ENCODE measurements around the gene KCNIP4. TPM values are rescaled to one million over a fixed set of nuclear protein-coding genes. Genes with fewer than 3 reads are reported as not detected.

KCNIP4 gene
- total RNA-seq, 1 donor from 2014 or later = 0.59 TPM

DNA sequence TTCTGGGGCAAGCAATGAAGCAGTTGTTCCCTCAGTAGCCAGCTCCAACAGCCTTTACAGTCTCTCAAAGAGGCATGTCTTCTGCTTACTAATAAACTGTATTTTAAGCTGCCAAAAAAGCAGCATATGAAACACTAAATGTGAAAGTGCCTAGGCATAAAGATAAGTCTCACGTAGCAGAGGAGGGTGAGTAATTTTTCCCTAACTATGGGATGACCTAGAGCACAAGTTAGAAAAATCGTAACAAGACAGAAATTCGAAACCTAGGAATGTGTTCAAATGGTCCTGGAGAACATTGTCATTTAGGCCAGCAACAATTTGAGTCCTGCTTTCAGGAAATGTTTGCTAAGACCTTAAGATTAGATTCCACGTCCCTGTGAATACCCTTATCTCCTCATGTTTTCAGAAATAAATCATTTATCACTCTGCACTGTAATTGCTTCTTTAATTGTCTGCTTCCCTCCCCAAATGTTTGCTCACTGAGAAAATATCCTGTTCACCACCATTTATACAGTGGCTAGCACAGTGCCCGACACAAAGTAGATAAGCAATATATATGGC lies 222.2 kb downstream of the KCNIP4 start:
- no peaks in the 10 kb centered on the region for H3K79me2 ChIP-seq (ENCODE audit: insufficient read depth, low read length)
- no peak overlapping the region for H3K27ac ChIP-seq (ENCODE audit: low read depth, low read length)
- no peak overlapping the region for H3K9ac ChIP-seq (ENCODE audit: low read length)
- H3K9me3 ChIP-seq (ENCODE audit: insufficient read depth, low read depth, low read length) = no peaks in the 10 kb centered on the region
- TF ChIP-seq, protein P1, sequence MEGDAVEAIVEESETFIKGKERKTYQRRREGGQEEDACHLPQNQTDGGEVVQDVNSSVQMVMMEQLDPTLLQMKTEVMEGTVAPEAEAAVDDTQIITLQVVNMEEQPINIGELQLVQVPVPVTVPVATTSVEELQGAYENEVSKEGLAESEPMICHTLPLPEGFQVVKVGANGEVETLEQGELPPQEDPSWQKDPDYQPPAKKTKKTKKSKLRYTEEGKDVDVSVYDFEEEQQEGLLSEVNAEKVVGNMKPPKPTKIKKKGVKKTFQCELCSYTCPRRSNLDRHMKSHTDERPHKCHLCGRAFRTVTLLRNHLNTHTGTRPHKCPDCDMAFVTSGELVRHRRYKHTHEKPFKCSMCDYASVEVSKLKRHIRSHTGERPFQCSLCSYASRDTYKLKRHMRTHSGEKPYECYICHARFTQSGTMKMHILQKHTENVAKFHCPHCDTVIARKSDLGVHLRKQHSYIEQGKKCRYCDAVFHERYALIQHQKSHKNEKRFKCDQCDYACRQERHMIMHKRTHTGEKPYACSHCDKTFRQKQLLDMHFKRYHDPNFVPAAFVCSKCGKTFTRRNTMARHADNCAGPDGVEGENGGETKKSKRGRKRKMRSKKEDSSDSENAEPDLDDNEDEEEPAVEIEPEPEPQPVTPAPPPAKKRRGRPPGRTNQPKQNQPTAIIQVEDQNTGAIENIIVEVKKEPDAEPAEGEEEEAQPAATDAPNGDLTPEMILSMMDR (IDR thresholded peaks at IDR 0.05; ENCODE audit: insufficient read depth, low read depth, low read length) = no peak
- no peak for TF ChIP-seq EZH2 (IDR thresholded peaks at IDR 0.05; ENCODE audit: insufficient read depth, low read length)
- H2AFZ ChIP-seq (ENCODE audit: low read depth, low read length) = no peak overlapping the region
- Mint-ChIP-seq H3K4me3 (ENCODE audit: unreplicated experiment) (no peak overlapping the region), H3K4me1 (ENCODE audit: low read depth, unreplicated experiment) (peaks cover 17% of the 10 kb centered on the region), H3K36me3 (ENCODE audit: low read depth, unreplicated experiment) (no peaks in the 10 kb centered on the region), H3K27ac (ENCODE audit: unreplicated experiment) (no peak overlapping the region), H3K27me3 (ENCODE audit: low read depth, unreplicated experiment) (no peaks in the 10 kb centered on the region), H3K9me3 (ENCODE audit: unreplicated experiment) (peaks cover 3% of the 10 kb centered on the region)
- no peak overlapping the region for H3K4me3 ChIP-seq (ENCODE audit: insufficient read depth, low read depth, low read length)
- H3K36me3 ChIP-seq (ENCODE audit: insufficient read depth, low read length) = no peaks in the 10 kb centered on the region
- FAIRE-seq (no peak), DNase-seq (ENCODE audit: low read depth) (peak; percentile 49)
- H3K4me1 ChIP-seq (ENCODE audit: insufficient read depth, low read length) = no peaks in the 10 kb centered on the region
- no peaks in the 10 kb centered on the region for H4K20me1 ChIP-seq (ENCODE audit: insufficient read depth, low read length)
- no peak overlapping the region for H3K4me2 ChIP-seq (ENCODE audit: low read length)
- no peaks in the 10 kb centered on the region for H3K27me3 ChIP-seq (ENCODE audit: insufficient read depth, low read length)

DNA sequence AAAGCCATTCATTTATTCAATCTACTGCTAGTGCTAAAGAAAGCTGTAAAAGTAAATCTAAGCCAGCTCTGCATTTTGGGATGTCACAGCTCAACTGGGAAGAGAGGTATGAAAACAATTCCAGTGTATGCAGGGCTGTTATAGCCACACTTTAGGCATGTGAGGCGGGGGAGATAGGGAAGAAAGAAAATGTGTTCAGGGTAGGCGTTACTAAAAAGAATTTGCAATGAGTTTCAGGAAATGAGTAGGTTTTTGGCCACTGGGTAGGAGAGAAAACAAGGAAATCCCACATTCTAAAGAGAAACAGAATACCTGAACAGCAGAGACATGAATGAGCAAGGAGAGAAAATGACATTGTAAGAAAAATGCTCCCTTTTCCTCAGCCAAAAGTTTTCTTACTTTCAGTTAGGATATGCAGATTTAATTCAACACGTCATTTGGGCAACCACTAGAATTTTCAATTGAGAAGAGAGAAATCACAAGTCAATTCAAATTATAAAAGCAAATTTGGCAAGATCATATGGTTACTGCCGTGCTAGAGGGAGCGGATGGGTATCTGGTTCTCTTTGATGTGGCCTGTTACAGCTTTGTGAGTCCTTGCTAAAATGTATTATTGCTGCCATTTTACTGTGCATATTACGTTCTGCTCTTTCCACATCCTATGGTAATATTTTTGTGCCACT lies 226.3 kb downstream of the KCNIP4 start:
- FAIRE-seq = no peak
- H2AFZ ChIP-seq (ENCODE audit: low read depth, low read length) = no peak overlapping the region
- no peak overlapping the region for H3K9ac ChIP-seq (ENCODE audit: low read length)
- H3K36me3 Mint-ChIP-seq (ENCODE audit: low read depth, unreplicated experiment) = no peaks in the 10 kb centered on the region
- H3K4me1 Mint-ChIP-seq (ENCODE audit: low read depth, unreplicated experiment) = peaks cover 17% of the 10 kb centered on the region
- no peaks in the 10 kb centered on the region for H3K9me3 ChIP-seq (ENCODE audit: insufficient read depth, low read depth, low read length)
- peak overlapping the region; percentile 12 for H3K4me2 ChIP-seq (ENCODE audit: low read length)
- H3K36me3 ChIP-seq (ENCODE audit: insufficient read depth, low read length) = no peaks in the 10 kb centered on the region
- no peak overlapping the region for H3K4me3 Mint-ChIP-seq (ENCODE audit: unreplicated experiment)
- H3K27ac Mint-ChIP-seq (ENCODE audit: unreplicated experiment) = peak overlapping the region; percentile 75
- H4K20me1 ChIP-seq (ENCODE audit: insufficient read depth, low read length) = no peaks in the 10 kb centered on the region
- H3K27me3 ChIP-seq (ENCODE audit: insufficient read depth, low read length) = no peaks in the 10 kb centered on the region
- peak; percentile 10 for DNase-seq (ENCODE audit: low read depth)
- no peaks in the 10 kb centered on the region for H3K4me1 ChIP-seq (ENCODE audit: insufficient read depth, low read length)
- no peaks in the 10 kb centered on the region for H3K27me3 Mint-ChIP-seq (ENCODE audit: low read depth, unreplicated experiment)
- no peaks in the 10 kb centered on the region for H3K9me3 Mint-ChIP-seq (ENCODE audit: unreplicated experiment)
- no peak overlapping the region for H3K4me3 ChIP-seq (ENCODE audit: insufficient read depth, low read depth, low read length)
- TF ChIP-seq EZH2 (IDR thresholded peaks at IDR 0.05; ENCODE audit: insufficient read depth, low read length) = no peak
- TF ChIP-seq, protein P1 (IDR thresholded peaks at IDR 0.05; ENCODE audit: insufficient read depth, low read depth, low read length) = no peak
- no peak overlapping the region for H3K27ac ChIP-seq (ENCODE audit: low read depth, low read length)
- H3K79me2 ChIP-seq (ENCODE audit: insufficient read depth, low read length) = no peaks in the 10 kb centered on the region

DNA sequence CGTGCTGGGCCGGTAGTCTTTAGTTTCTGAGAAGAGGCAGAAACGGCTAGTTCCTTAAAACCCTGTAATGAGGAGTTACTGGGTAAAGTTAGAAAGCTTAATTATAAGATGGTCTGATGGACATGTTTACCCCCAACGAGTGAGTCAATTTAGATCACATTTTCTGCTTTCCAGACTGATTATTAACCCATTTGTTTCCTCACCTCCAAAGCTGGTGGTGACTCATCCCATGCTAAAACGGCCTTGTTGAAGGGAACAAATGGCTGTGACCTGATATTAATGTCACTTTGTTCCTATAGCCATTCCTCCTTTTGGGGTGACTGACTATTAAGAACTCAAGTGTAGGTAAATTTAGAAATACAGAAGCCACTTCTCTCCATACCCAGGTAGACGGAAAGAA lies 232.0 kb downstream of the KCNIP4 start:
- Mint-ChIP-seq H3K27me3 (ENCODE audit: low read depth, unreplicated experiment) (no peaks in the 10 kb centered on the region), H3K4me1 (ENCODE audit: low read depth, unreplicated experiment) (no peaks in the 10 kb centered on the region), H3K27ac (ENCODE audit: unreplicated experiment) (no peak overlapping the region), H3K36me3 (ENCODE audit: low read depth, unreplicated experiment) (no peaks in the 10 kb centered on the region), H3K4me3 (ENCODE audit: unreplicated experiment) (no peak overlapping the region), H3K9me3 (ENCODE audit: unreplicated experiment) (no peaks in the 10 kb centered on the region)
- Histone ChIP-seq H4K20me1 (ENCODE audit: insufficient read depth, low read length) (no peaks in the 10 kb centered on the region), H3K4me2 (ENCODE audit: low read length) (no peak overlapping the region), H2AFZ (ENCODE audit: low read depth, low read length) (no peak overlapping the region), H3K79me2 (ENCODE audit: insufficient read depth, low read length) (no peaks in the 10 kb centered on the region), H3K27me3 (ENCODE audit: insufficient read depth, low read length) (no peaks in the 10 kb centered on the region), H3K9me3 (ENCODE audit: insufficient read depth, low read depth, low read length) (no peaks in the 10 kb centered on the region), H3K36me3 (ENCODE audit: insufficient read depth, low read length) (no peaks in the 10 kb centered on the region), H3K4me1 (ENCODE audit: insufficient read depth, low read length) (no peaks in the 10 kb centered on the region), H3K9ac (ENCODE audit: low read length) (no peak overlapping the region), H3K27ac (ENCODE audit: low read depth, low read length) (no peak overlapping the region), H3K4me3 (ENCODE audit: insufficient read depth, low read depth, low read length) (no peak overlapping the region)
- FAIRE-seq (no peak), DNase-seq (ENCODE audit: low read depth) (no peak)
- TF ChIP-seq, protein P1 (IDR thresholded peaks at IDR 0.05; ENCODE audit: insufficient read depth, low read depth, low read length) = no peak
- TF ChIP-seq EZH2 (IDR thresholded peaks at IDR 0.05; ENCODE audit: insufficient read depth, low read length) = no peak
